ENCODE measurements around the gene MRPS21. TPM values are rescaled to one million over a fixed set of nuclear protein-coding genes. Genes with fewer than 3 reads are reported as not detected.

The MRPS21 gene
- total RNA-seq, 2 experiments from 2014 or later, result 48.5 to 52.0 TPM

- peaks cover 40% of the 10 kb centered on the region for H3K27me3 Mint-ChIP-seq
- Histone ChIP-seq H3K36me3 (ENCODE audit: insufficient read depth, low read length) (no peaks in the 10 kb centered on the region), H3K4me1 (ENCODE audit: insufficient read depth, low read length) (peaks cover 17% of the 10 kb centered on the region), H3K9me3 (ENCODE audit: control insufficient read depth in 1 of 2, insufficient read depth in 1 of 2, low read length in 2 of 2) (no peaks in the 10 kb centered on the region), H3K4me3 (ENCODE audit: low read length) (no peak overlapping the region), H3K27ac (ENCODE audit: low read depth in 1 of 2, low read length in 2 of 2) (no peak overlapping the region), H3K27me3 (ENCODE audit: control insufficient read depth in 1 of 2, insufficient read depth in 2 of 2, low read length in 2 of 2) (peaks cover 27 to 28% of the 10 kb centered on the region in 2 experiments)
- H3K27ac Mint-ChIP-seq, result no peak overlapping the region
- ATAC-seq (ENCODE audit: poor library complexity) (no peak), DNase-seq (no peak)
- H3K9me3 Mint-ChIP-seq, result no peaks in the 10 kb centered on the region
- H3K36me3 Mint-ChIP-seq (ENCODE audit: low read depth), result no peaks in the 10 kb centered on the region
- POLR2A ChIA-PET, result interaction anchor here (0.7 to 3.5 kb wide), 5 partner anchors 12 to 260 kb away, joined by 3 to 14 read pairs (median 3); partner anchors contain the start of genes APH1A and CIART
- CTCF ChIA-PET, result interaction anchor here (0.6 to 2.3 kb wide), 23 partner anchors 11 to 276 kb away, joined by 3 to 28 read pairs (median 4); partner anchors contain the start of genes APH1A and CIART
- peaks cover 12% of the 10 kb centered on the region for H3K4me1 Mint-ChIP-seq (ENCODE audit: low read depth)
- TF ChIP-seq CTCF (IDR thresholded peaks at IDR 0.05), result no peak
- intact Hi-C loops (cut with DNase I, micrococcal nuclease), result loop anchor here (1.0 to 10.0 kb wide), 6 partner anchors 25 to 718 kb away; partner anchors contain the start of genes CERS2 (in 1 of the 2) and PRPF3 (in 1 of the 2)
- H3K4me3 Mint-ChIP-seq, result no peak overlapping the region
Measured at GRCh38 chr1:150256554-150257341, 36.9 kb upstream of the MRPS21 start.

- H3K27me3 Mint-ChIP-seq, result peaks cover 40% of the 10 kb centered on the region
- intact Hi-C loops (cut with DNase I, micrococcal nuclease), result loop anchor here (5.0 to 10.0 kb wide), 4 partner anchors 64 to 717 kb away; partner anchors contain the start of genes CERS2 (in 1 of the 2) and PRPF3 (in 1 of the 2)
Measured at GRCh38 chr1:150257624-150258585, 35.8 kb upstream of the MRPS21 start, which contains the start of gene CA14. TSS of gene CA14 (plus strand) at chr1:150257774. CDS start at chr1:150258129, 355 bp downstream.

More at GRCh38 chr1:150257624-150258585, 35.8 kb upstream of the MRPS21 start, which contains the start of gene CA14:
- no peak for ATAC-seq (ENCODE audit: poor library complexity)
- Histone ChIP-seq H3K27me3 (ENCODE audit: control insufficient read depth in 1 of 2, insufficient read depth in 2 of 2, low read length in 2 of 2) (peaks cover 27 to 28% of the 10 kb centered on the region in 2 experiments), H3K4me3 (ENCODE audit: low read length) (no peak within 1 kb of the TSS), H3K9me3 (ENCODE audit: control insufficient read depth in 1 of 2, insufficient read depth in 1 of 2, low read length in 2 of 2) (no peaks in the 10 kb centered on the region), H3K4me1 (ENCODE audit: insufficient read depth, low read length) (peaks cover 17% of the 10 kb centered on the region), H3K36me3 (ENCODE audit: insufficient read depth, low read length) (no peaks in the 10 kb centered on the region), H3K27ac (ENCODE audit: low read depth in 1 of 2, low read length in 2 of 2) (no peak within 1 kb of the TSS)
- no peak for TF ChIP-seq CTCF (IDR thresholded peaks at IDR 0.05)
- CTCF ChIA-PET, result no interaction called here
- POLR2A ChIA-PET, result interaction anchor here (1.4 kb wide), 1 partner anchor 11 kb away, joined by 4 read pairs; no protein-coding TSS in a partner anchor
- DNase-seq, result no peak
- no peaks in the 10 kb centered on the region for H3K9me3 Mint-ChIP-seq
- no peak within 1 kb of the TSS for H3K4me3 Mint-ChIP-seq
- H3K36me3 Mint-ChIP-seq (ENCODE audit: low read depth), result no peaks in the 10 kb centered on the region
- H3K27ac Mint-ChIP-seq, result no peak within 1 kb of the TSS
- peaks cover 12% of the 10 kb centered on the region for H3K4me1 Mint-ChIP-seq (ENCODE audit: low read depth)

All from CD4-positive, alpha-beta T cell (primary cell).